Mesodermal cell (in vitro differentiated cells): ENCODE results near the gene ANKEF1.

ENCODE experiments used
- H3K27ac ChIP-seq: 2 replicates; pipeline ENCODE4 v1.7.0; 2013; ENCODE audit warnings: mild to moderate bottlenecking, low read depth, low read length, moderate library complexity; ENCODE audit not compliant: severe bottlenecking
- H3K36me3 ChIP-seq: 2 replicates; pipeline ENCODE4 v1.7.1; 2013; ENCODE audit warnings: mild to moderate bottlenecking, low read length, moderate library complexity; ENCODE audit not compliant: control insufficient read depth, insufficient read depth
- H3K4me1 ChIP-seq: one replicate; pipeline ENCODE4 v1.7.1; 2013; ENCODE audit warnings: mild to moderate bottlenecking, low read length; ENCODE audit not compliant: insufficient read depth, control insufficient read depth, poor library complexity, severe bottlenecking
- H3K4me3 ChIP-seq: 2 replicates; pipeline ENCODE4 v1.7.0; 2013; ENCODE audit warnings: low read length, control low read depth, mild to moderate bottlenecking; ENCODE audit not compliant: insufficient read depth, poor library complexity, severe bottlenecking; ENCODE audit errors: extremely low read depth
- H3K9me3 ChIP-seq: 2 replicates; pipeline ENCODE4 v1.7.1; 2013; ENCODE audit warnings: mild to moderate bottlenecking, low read length, moderate library complexity; ENCODE audit not compliant: control insufficient read depth
- WGBS, 2 experiments: methylation state at CpG; one replicate each; pipeline ENCODE4 v1.1.5; 2013; ENCODE audit warnings: missing lambda C conversion rate in 2 of 2; ENCODE audit not compliant: insufficient coverage in 2 of 2; 5-methylcytosine and 5-hydroxymethylcytosine counted together

ANKEF1 gene

DNA sequence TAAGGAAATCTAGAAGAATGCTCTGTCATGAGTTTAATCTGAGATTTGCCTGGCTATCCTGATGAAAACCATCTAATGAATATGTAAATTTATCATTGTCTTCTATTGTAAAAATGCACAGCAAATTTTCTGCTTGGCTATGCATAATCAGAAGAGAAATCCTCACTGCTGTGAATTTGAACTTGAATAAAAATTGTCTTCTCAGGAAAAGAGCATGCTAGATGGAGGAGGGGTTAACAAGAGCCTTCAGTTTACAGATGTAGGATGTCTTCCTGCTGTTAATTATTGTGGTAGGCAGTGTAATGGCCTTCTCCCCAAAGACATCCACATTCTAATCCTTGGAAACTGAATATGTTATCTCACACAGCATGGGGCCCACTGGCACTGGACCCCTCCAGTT lies 45.8 kb downstream of the ANKEF1 start:
- Histone ChIP-seq H3K36me3 (no peaks in the 10 kb centered on the region), H3K4me3 (no peak overlapping the region), H3K4me1 (peaks cover 15% of the 10 kb centered on the region), H3K27ac (no peak overlapping the region), H3K9me3 (no peaks in the 10 kb centered on the region)

DNA sequence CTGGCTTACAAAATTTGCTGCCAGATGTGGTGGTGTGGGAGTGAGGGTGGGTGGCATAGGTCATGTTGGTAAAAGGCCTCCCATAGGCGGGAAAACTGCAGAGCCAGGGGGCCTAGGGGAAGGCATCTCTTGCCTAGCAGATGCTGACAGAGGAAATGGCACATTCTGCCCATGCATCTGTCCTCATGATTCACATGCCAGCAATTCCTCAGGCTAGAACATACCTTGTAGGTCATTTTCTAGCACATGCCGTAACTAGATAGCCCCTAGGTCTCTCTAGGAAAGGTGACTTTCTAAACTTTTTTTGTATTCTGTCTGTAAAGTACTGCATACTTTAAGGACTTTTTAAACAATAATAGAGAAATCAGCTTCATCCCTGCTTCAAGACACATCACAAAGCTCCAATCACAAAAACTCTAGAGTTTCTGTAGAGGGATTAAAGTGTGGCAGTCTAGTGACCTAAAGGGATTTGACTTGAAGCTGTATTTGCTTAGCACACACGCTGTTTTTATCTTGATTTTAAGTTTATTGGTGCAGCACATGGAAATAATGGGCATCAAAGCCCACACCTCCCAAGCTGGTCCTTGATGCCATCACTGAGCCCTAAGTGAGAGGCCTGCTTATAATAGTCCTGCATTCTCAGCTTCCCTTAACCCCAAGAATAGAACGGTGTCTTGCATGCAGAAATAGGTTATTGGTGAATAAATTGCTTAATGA lies 55.2 kb downstream of the ANKEF1 start:
- H3K4me3 ChIP-seq: no peak overlapping the region
- H3K4me1 ChIP-seq: peaks cover 18% of the 10 kb centered on the region
- no peaks in the 10 kb centered on the region for H3K9me3 ChIP-seq
- no peaks in the 10 kb centered on the region for H3K36me3 ChIP-seq
- H3K27ac ChIP-seq: no peak overlapping the region
- WGBS, 2 experiments: 83 to 100% methylated on average over 1 of the region's 4 CpGs

DNA sequence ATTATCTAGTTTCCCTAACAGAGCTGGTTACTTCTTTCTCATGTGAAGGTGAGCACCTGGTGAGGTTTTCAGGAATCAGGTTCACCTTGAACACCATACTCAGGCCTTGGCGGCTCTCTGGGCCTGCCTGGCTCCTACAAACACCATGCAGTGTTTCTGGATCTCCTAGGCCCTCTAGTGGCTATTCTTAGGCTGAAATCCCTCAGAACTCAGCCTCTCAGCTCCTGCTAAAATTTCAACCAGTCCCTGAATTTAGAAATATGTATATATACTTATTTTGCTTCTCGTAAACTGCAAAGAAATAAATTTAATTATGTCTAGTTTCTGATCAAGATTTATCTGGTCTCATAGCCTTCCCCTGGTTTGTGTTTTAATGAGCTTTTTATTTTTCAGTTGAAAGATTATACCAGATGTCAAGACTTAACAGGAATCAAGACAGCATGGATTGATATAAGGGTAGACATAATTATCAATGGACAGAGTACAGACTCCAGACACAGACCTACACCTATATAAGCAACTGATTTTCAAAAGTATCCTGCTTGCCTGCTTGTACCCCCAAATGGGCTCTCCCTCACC lies 55.9 kb downstream of the ANKEF1 start:
- H3K27ac ChIP-seq: no peak overlapping the region
- H3K4me1 ChIP-seq: peaks cover 18% of the 10 kb centered on the region
- no peaks in the 10 kb centered on the region for H3K36me3 ChIP-seq
- no peak overlapping the region for H3K4me3 ChIP-seq
- no peaks in the 10 kb centered on the region for H3K9me3 ChIP-seq
- 20% methylated on average over 1 of the region's 2 CpGs; no CpG with 5 or more reads in 1 of the 2 experiments for WGBS, 2 experiments

DNA sequence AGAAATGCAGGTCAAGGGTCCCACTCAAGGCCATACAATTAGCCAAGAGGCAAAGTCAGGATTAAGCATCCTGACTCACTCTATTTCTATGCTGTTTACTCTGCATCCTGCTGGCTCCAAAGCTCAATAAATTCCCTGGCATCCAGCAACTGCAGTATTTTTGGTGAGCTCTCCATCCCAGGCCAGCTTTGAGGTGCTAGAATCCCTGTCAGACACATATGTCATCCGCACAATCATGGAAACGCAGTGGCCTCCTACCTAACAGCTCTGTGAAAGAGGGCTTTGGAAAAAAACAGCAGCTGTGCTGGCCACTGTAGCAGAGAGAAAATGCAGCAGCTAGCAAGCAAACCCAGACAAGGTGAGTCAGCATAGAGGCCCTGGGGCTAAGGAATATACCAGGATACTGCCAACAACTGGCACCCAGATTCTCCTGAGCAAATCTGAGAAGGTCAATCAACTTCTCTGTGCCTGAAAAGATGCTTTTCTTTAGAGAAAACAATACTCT lies 58.4 kb downstream of the ANKEF1 start:
- 88% methylated on average over 2 of the region's 2 CpGs for WGBS, 2 experiments
- no peaks in the 10 kb centered on the region for H3K36me3 ChIP-seq
- H3K9me3 ChIP-seq: no peaks in the 10 kb centered on the region
- peak overlapping the region; percentile 37 for H3K27ac ChIP-seq
- H3K4me1 ChIP-seq: peaks cover 18% of the 10 kb centered on the region
- H3K4me3 ChIP-seq: no peak overlapping the region

DNA sequence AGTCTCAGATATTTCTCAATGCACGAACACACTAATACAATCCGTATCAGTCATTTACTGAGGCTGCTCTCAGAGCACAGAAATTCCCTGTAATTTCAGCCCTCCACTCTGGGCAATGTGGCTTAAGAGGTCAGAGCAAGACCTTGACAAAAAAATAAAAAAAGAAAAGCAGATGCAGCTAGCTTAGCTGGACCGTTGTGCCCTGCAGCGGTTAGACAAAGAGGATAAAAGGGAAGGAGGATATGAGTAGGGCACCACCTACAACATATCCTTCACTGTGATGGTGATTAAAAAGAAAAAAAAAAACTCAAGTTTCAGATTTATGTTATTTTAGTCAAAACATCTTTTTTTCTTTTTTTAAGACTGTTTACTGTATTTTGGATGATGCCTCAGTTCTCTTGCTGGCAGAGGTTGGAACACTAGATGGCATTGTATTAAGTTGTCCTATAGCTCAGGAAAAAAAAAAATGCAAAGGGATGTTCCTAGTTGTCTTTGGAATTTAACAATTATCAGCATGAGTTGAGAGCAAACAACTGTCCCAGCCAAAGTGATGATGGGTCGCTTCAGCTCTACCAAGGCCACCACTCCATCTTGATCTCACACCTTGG lies 59.9 kb downstream of the ANKEF1 start:
- Histone ChIP-seq H3K27ac (no peak overlapping the region), H3K4me1 (peaks cover 16% of the 10 kb centered on the region), H3K4me3 (no peak overlapping the region), H3K9me3 (no peaks in the 10 kb centered on the region), H3K36me3 (no peaks in the 10 kb centered on the region)
- WGBS, 2 experiments: 94 to 100% methylated on average over 2 to 4 of the region's 5 CpGs

DNA sequence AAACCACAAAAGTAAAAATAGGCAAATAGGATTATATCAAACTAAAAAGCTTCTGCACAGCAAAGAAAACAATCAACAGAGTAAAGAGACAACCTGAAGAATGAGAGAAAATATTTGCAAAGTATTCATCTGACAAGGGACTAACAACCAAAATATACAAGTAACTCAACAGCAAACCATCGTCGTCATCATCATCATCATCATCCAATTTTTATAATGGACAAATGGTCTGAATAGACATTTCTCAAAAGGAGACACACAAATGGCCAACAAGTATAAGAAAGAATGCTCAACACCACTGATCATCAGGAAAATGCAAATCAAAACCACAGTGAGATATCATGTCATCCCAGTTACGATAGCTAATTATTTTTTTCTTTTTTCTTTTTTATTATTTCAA lies 62.0 kb downstream of the ANKEF1 start:
- WGBS, 2 experiments: 80 to 100% methylated on average over 1 of the region's 3 CpGs

DNA sequence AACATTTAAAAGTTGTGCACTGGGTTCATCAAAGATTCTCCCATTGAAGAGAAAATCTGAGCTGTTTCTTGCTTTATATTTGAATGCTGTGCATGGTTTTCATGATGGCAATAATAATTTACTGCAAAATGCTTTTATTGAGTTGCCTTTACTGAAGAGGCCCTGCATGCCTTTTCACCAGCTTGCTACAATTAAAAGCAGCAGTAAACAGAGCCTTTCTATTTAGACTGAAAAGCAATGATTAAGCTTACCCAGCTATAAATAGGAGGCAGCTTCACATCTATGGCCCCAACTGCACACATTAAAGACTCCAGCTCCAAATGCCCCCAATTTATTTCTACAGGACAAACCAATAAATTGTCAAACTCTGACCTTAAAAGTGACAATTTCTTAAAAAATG lies 70.3 kb downstream of the ANKEF1 start:
- Histone ChIP-seq H3K4me1 (no peaks in the 10 kb centered on the region), H3K9me3 (no peaks in the 10 kb centered on the region), H3K27ac (no peak overlapping the region), H3K4me3 (no peak overlapping the region), H3K36me3 (no peaks in the 10 kb centered on the region)

More for the DNA sequence above, 62.0 kb downstream of the ANKEF1 start:
- H3K9me3 ChIP-seq: no peaks in the 10 kb centered on the region
- H3K4me1 ChIP-seq: peaks cover 11% of the 10 kb centered on the region
- H3K36me3 ChIP-seq: no peaks in the 10 kb centered on the region
- H3K4me3 ChIP-seq: no peak overlapping the region
- no peak overlapping the region for H3K27ac ChIP-seq
